Kasumi-1 (cell line): Measurements from ENCODE around the gene CHM.

Source experiments
- DNase-seq, 2 experiments: peaks; one replicate each; lab custom pipeline; 2025; lab: John Stamatoyannopoulos, UW

CHM gene

GRCh38 chrX:85906399-85906798 is 141.0 kb downstream of the CHM start:
- DNase-seq = no peak

- no peak for DNase-seq
Measured at GRCh38 chrX:85905851-85906250, 141.5 kb downstream of the CHM start.

GRCh38 chrX:85903692-85904471 is 143.5 kb downstream of the CHM start:
- no peak for DNase-seq

GRCh38 chrX:85897362-85898126 is 149.8 kb downstream of the CHM start:
- DNase-seq = no peak

GRCh38 chrX:85882601-85883000 is 164.8 kb downstream of the CHM start:
- no peak for DNase-seq

GRCh38 chrX:85870585-85870984 is 176.8 kb downstream of the CHM start:
- DNase-seq = no peak

GRCh38 chrX:85865324-85865723 is 182.0 kb downstream of the CHM start:
- DNase-seq = no peak

- DNase-seq = no peak
Measured at GRCh38 chrX:85859426-85859825, 187.9 kb downstream of the CHM start.

- DNase-seq = no peak
Measured at GRCh38 chrX:85851418-85851817, 195.9 kb downstream of the CHM start.

- no peak for DNase-seq
Measured at GRCh38 chrX:85836868-85837267, 210.5 kb downstream of the CHM start.

GRCh38 chrX:85828771-85829170 is 218.6 kb downstream of the CHM start:
- no peak for DNase-seq

GRCh38 chrX:85815203-85815751 is 232.1 kb downstream of the CHM start:
- DNase-seq = no peak
